H9 (cell line): ENCODE measurements around the gene WIPF2. TPM values are rescaled to one million over a fixed set of nuclear protein-coding genes. Genes with fewer than 3 reads are reported as not detected.

Experiments
- DNase-seq: peaks from one replicate; pipeline ENCODE4 v3.0.0-alpha.2; 2017
- H2AFZ ChIP-seq: one replicate; pipeline ENCODE4 v1.6.1; 2013; ENCODE audit warnings: mild to moderate bottlenecking, low read length, control low read depth, moderate library complexity
- H2AK5ac ChIP-seq: 2 replicates; pipeline ENCODE4 v1.6.1; 2013; ENCODE audit warnings: low read length, control low read depth, mixed read lengths; ENCODE audit not compliant: insufficient read length
- H2BK120ac ChIP-seq: one replicate; pipeline ENCODE4 v1.6.1; 2013; ENCODE audit warnings: low read depth, mild to moderate bottlenecking, low read length, control low read depth, inconsistent platforms; ENCODE audit not compliant: poor library complexity, severe bottlenecking
- H2BK12ac ChIP-seq: 2 replicates; pipeline ENCODE4 v1.6.1; 2013; ENCODE audit warnings: low read length, control low read depth, mixed read lengths, low read depth; ENCODE audit not compliant: insufficient read length
- H2BK15ac ChIP-seq: 2 replicates; pipeline ENCODE4 v1.6.1; 2013; ENCODE audit warnings: low read depth, low read length, control low read depth
- H2BK20ac ChIP-seq: one replicate; pipeline ENCODE4 v1.6.1; 2013; ENCODE audit warnings: low read depth, mild to moderate bottlenecking, low read length, control low read depth, inconsistent platforms; ENCODE audit not compliant: poor library complexity, severe bottlenecking
- H2BK5ac ChIP-seq: 2 replicates; pipeline ENCODE4 v1.6.1; 2013; ENCODE audit warnings: low read length, control low read depth, mixed read lengths; ENCODE audit not compliant: insufficient read length
- H3K14ac ChIP-seq: 2 replicates; pipeline ENCODE4 v1.6.1; 2013; ENCODE audit warnings: low read length, control low read depth; ENCODE audit not compliant: insufficient read depth
- H3K18ac ChIP-seq: 2 replicates; pipeline ENCODE4 v1.6.1; 2013; ENCODE audit warnings: low read depth, mild to moderate bottlenecking, mixed read lengths, low read length, control low read depth; ENCODE audit not compliant: insufficient read length
- H3K23ac ChIP-seq: 2 replicates; pipeline ENCODE4 v1.6.1; 2013; ENCODE audit warnings: low read length, control low read depth, mixed read lengths, low read depth; ENCODE audit not compliant: insufficient read length
- H3K23me2 ChIP-seq: 2 replicates; pipeline ENCODE4 v1.6.1; 2013; ENCODE audit warnings: low read depth, mild to moderate bottlenecking, mixed read lengths, low read length, control low read depth; ENCODE audit not compliant: insufficient read length, poor library complexity, severe bottlenecking
- H3K27ac ChIP-seq: 2 replicates; pipeline ENCODE4 v1.5.1; 2013; ENCODE audit warnings: low read length, control low read depth, mixed read lengths, low read depth; ENCODE audit not compliant: insufficient read length
- H3K27me3 ChIP-seq: 2 replicates; pipeline ENCODE4 v1.6.1; 2013; ENCODE audit warnings: low read length, control low read depth, inconsistent platforms; ENCODE audit not compliant: insufficient read depth
- H3K4ac ChIP-seq: 2 replicates; pipeline ENCODE4 v1.6.1; 2013; ENCODE audit warnings: low read depth, mild to moderate bottlenecking, control low read depth, inconsistent platforms, low read length, moderate library complexity
- H3K4me1 ChIP-seq: 2 replicates; pipeline ENCODE4 v1.6.1; 2013; ENCODE audit warnings: low read length, control low read depth, inconsistent platforms; ENCODE audit not compliant: insufficient read depth
- H3K4me2 ChIP-seq: 2 replicates; pipeline ENCODE4 v1.6.1; 2013; ENCODE audit warnings: low read length, control low read depth, mixed read lengths; ENCODE audit not compliant: insufficient read length, insufficient read depth
- H3K56ac ChIP-seq: 2 replicates; pipeline ENCODE4 v1.6.1; 2013; ENCODE audit warnings: low read depth, mild to moderate bottlenecking, mixed read lengths, low read length, control low read depth; ENCODE audit not compliant: insufficient read length
- H3K79me1 ChIP-seq: 2 replicates; pipeline ENCODE4 v1.6.1; 2013; ENCODE audit warnings: low read depth, mild to moderate bottlenecking, moderate library complexity, low read length, control low read depth, inconsistent platforms; ENCODE audit not compliant: insufficient read depth, poor library complexity, severe bottlenecking
- H3K79me2 ChIP-seq: 2 replicates; pipeline ENCODE4 v1.6.1; 2013; ENCODE audit warnings: low read length, control low read depth, inconsistent platforms; ENCODE audit not compliant: insufficient read depth
- H3K9ac ChIP-seq: 2 replicates; pipeline ENCODE4 v1.6.1; 2013; ENCODE audit warnings: low read length, control low read depth, mixed read lengths; ENCODE audit not compliant: insufficient read length; ENCODE audit errors: extremely low read depth
- H3K9me3 ChIP-seq: one replicate; pipeline ENCODE4 v1.6.1; 2013; ENCODE audit warnings: low read depth, low read length, inconsistent platforms; ENCODE audit not compliant: control insufficient read depth
- H3T11ph ChIP-seq: one replicate; pipeline ENCODE4 v1.6.1; 2013; ENCODE audit warnings: mild to moderate bottlenecking, low read length, control low read depth, inconsistent platforms
- H4K20me1 ChIP-seq: one replicate; pipeline ENCODE4 v1.6.1; 2013; ENCODE audit not compliant: control insufficient read depth, insufficient read length, insufficient read depth
- H4K5ac ChIP-seq: 2 replicates; pipeline ENCODE4 v1.6.1; 2013; ENCODE audit warnings: low read depth, mild to moderate bottlenecking, mixed read lengths, low read length, control low read depth; ENCODE audit not compliant: insufficient read length
- H4K8ac ChIP-seq: replicated peaks from 2 replicates; pipeline ENCODE4 v1.6.1; 2013; ENCODE audit warnings: low read length, control low read depth, mixed read lengths, low read depth; ENCODE audit not compliant: insufficient read length
- H4K91ac ChIP-seq: 2 replicates; pipeline ENCODE4 v1.6.1; 2013; ENCODE audit warnings: low read depth, mild to moderate bottlenecking, moderate library complexity, mixed read lengths, low read length, control low read depth; ENCODE audit not compliant: insufficient read length
- H3K27ac Mint-ChIP-seq, 3 experiments: 2 replicates in 2 of 3; 3 replicates in 1 of 3; pipeline ENCODE4 v1.8.0; 2020 to 2021; ENCODE audit warnings: mixed read lengths in 3 of 3, mild to moderate bottlenecking in 1 of 3, moderate library complexity in 1 of 3
- H3K27me3 Mint-ChIP-seq: 2 replicates; pipeline ENCODE4 v1.8.0; 2021; ENCODE audit warnings: low read depth, mild to moderate bottlenecking, moderate library complexity, mixed read lengths
- H3K36me3 Mint-ChIP-seq, 3 experiments: 2 replicates in 2 of 3; 3 replicates in 1 of 3; pipeline ENCODE4 v1.8.0; 2020 to 2021; ENCODE audit warnings: low read depth in 3 of 3, mixed read lengths in 3 of 3; ENCODE audit not compliant: insufficient read depth in 1 of 3
- H3K4me1 Mint-ChIP-seq, 2 experiments: 2 replicates each; pipeline ENCODE4 v1.8.0; 2020; ENCODE audit warnings: mixed read lengths in 2 of 2
- H3K4me3 Mint-ChIP-seq, 2 experiments: 2 replicates in 1 of 2; 3 replicates in 1 of 2; pipeline ENCODE4 v1.8.0; 2020 to 2021; ENCODE audit warnings: mild to moderate bottlenecking in 2 of 2, mixed read lengths in 2 of 2, moderate library complexity in 1 of 2
- H3K9me3 Mint-ChIP-seq, 2 experiments: 2 replicates in 1 of 2; 3 replicates in 1 of 2; pipeline ENCODE4 v1.8.0; 2020; ENCODE audit warnings: mild to moderate bottlenecking in 2 of 2, mixed read lengths in 2 of 2, moderate library complexity in 1 of 2
- WGBS: extraction: QIAGEN DNeasy Blood & Tissue Kit; methylation state at CpG from one replicate; pipeline ENCODE4 v1.1.7; 2013; ENCODE audit warnings: missing lambda C conversion rate, low lambda C conversion rate, mixed read lengths; ENCODE audit not compliant: insufficient read length; ENCODE audit errors: extremely low coverage; 5-methylcytosine and 5-hydroxymethylcytosine counted together
- total RNA-seq: library from RNA; stranded (reverse); gene quantifications from 2 replicates; pipeline ENCODE4 v1.2.1, GENCODE V29; 2021
- TF ChIP-seq, protein P1 (sequence below): fragments of 200-600 bp; sonication (generic); conservative IDR thresholded peaks from 3 replicates; pipeline ENCODE4 v1.8.0; 2021; ENCODE audit warnings: antibody characterized with exemption, mild to moderate bottlenecking

Gene WIPF2
- total RNA-seq, 1 experiment from 2014 or later: 24.2 TPM

DNA sequence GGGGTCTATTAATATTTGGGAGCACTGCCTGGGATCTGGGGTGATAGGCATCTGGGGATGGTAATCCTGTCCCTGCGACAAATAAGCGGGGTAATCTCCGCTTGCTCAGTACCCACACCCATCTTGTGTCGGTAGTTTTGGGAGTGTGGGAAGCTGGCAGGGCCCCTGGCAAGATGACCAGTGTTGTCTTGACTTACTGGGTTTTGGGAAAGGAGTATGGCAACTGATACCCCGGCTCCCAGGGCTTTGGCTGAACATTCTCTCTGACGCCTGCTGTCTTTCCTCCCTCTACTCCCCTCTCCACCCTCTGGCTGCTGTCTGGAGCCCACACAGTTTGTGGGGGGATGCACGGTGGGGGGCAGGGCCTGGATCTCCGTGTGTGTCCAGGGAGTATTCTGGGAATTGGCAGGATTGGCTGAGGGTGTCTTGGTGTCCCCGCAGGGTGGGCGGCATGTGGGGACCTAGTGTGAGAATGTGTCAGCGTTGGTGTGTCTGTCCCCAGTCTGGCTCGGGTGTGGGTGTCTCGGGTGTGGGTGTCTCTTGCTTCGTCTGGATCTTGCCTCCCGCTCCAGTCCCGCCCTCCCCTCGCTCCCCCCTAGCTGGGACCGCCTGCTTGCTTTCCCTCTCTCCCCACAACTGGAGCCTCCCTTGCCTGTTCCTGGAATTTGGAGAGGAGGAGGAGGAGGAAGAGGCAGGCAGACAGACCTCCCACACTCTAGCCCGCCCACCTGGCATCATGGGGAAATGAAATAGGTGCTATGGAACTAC lies 101.8 kb downstream of the WIPF2 start:
- H3K56ac ChIP-seq: no peak overlapping the region
- H3K79me2 ChIP-seq: no peaks in the 10 kb centered on the region; the same call in 1 of the 2 replicates
- H2BK15ac ChIP-seq: no peak overlapping the region
- Mint-ChIP-seq H3K27me3 (peaks cover 50% of the 10 kb centered on the region), H3K27ac (no peak overlapping the region; a peak in 1 of 7 replicates), H3K36me3 (no peaks in the 10 kb centered on the region; a peak in 1 of 7 replicates), H3K4me3 (peak overlapping the region in 1 of 2 experiments; percentile 62; a peak in 1 of 5 replicates), H3K9me3 (no peaks in the 10 kb centered on the region), H3K4me1 (peaks cover 48 to 67% of the 10 kb centered on the region in 2 experiments)
- H3K23me2 ChIP-seq: peaks cover 26% of the 10 kb centered on the region
- H2BK12ac ChIP-seq: no peak overlapping the region
- H3K9ac ChIP-seq: no peak overlapping the region
- no CpG with 5 or more reads among the region's 19 CpGs for WGBS
- H4K8ac ChIP-seq: no peak overlapping the region
- no peak overlapping the region for H3K4me2 ChIP-seq
- no peak overlapping the region for H4K5ac ChIP-seq
- no peaks in the 10 kb centered on the region for H3K9me3 ChIP-seq
- no peak overlapping the region for H3T11ph ChIP-seq
- H4K91ac ChIP-seq: no peak overlapping the region
- H2AFZ ChIP-seq: no peak overlapping the region
- H3K14ac ChIP-seq: no peak overlapping the region; the same call in 1 of the 2 replicates
- TF ChIP-seq, protein P1, sequence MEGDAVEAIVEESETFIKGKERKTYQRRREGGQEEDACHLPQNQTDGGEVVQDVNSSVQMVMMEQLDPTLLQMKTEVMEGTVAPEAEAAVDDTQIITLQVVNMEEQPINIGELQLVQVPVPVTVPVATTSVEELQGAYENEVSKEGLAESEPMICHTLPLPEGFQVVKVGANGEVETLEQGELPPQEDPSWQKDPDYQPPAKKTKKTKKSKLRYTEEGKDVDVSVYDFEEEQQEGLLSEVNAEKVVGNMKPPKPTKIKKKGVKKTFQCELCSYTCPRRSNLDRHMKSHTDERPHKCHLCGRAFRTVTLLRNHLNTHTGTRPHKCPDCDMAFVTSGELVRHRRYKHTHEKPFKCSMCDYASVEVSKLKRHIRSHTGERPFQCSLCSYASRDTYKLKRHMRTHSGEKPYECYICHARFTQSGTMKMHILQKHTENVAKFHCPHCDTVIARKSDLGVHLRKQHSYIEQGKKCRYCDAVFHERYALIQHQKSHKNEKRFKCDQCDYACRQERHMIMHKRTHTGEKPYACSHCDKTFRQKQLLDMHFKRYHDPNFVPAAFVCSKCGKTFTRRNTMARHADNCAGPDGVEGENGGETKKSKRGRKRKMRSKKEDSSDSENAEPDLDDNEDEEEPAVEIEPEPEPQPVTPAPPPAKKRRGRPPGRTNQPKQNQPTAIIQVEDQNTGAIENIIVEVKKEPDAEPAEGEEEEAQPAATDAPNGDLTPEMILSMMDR: no peak
- peaks cover 8% of the 10 kb centered on the region; the same call in 1 of the 2 replicates for H3K4me1 ChIP-seq
- H4K20me1 ChIP-seq: peaks cover 4% of the 10 kb centered on the region
- no peak for DNase-seq
- no peak overlapping the region for H3K4ac ChIP-seq
- H2BK20ac ChIP-seq: no peak overlapping the region
- no peak overlapping the region for H2BK5ac ChIP-seq
- no peak overlapping the region for H3K23ac ChIP-seq
- H3K27ac ChIP-seq: no peak overlapping the region
- H2BK120ac ChIP-seq: no peak overlapping the region
- H3K79me1 ChIP-seq: no peaks in the 10 kb centered on the region
- H3K18ac ChIP-seq: no peak overlapping the region
- peaks cover 5% of the 10 kb centered on the region; the same call in 1 of the 2 replicates for H3K27me3 ChIP-seq
- no peak overlapping the region for H2AK5ac ChIP-seq
